ENCODE data around the gene TBC1D14.

Gene TBC1D14

DNA sequence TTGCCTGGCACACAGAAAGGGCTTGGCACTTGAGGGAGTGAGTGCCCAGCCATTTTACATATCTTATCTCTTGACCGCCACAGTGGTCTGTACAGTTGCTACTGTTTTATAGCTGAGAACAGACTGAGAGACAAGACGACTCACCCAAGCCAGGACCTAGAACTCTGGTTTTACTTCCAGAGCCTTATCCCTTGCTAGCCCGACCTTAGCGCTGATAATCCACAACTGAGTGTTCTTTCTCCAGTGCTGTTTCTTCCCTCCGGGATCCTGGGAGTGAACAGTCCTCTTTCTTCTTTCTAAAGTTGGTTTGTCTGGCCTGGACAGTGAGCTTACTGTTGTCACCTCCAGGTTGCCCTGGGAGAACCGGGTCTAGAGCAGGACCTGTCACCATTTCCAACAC, 81.0 kb downstream of the TBC1D14 start:
- Mint-ChIP-seq H3K4me1 (peaks cover 60% of the 10 kb centered on the region), H3K4me3 (peak overlapping the region in 2 of 3 experiments; percentile 14 to 72), H3K27me3 (ENCODE audit: low read depth) (no peaks in the 10 kb centered on the region), H3K27ac (no peak overlapping the region), H3K36me3 (ENCODE audit: low read depth) (peaks cover 17% of the 10 kb centered on the region), H3K9me3 (no peaks in the 10 kb centered on the region)
- TF ChIP-seq, protein P1, sequence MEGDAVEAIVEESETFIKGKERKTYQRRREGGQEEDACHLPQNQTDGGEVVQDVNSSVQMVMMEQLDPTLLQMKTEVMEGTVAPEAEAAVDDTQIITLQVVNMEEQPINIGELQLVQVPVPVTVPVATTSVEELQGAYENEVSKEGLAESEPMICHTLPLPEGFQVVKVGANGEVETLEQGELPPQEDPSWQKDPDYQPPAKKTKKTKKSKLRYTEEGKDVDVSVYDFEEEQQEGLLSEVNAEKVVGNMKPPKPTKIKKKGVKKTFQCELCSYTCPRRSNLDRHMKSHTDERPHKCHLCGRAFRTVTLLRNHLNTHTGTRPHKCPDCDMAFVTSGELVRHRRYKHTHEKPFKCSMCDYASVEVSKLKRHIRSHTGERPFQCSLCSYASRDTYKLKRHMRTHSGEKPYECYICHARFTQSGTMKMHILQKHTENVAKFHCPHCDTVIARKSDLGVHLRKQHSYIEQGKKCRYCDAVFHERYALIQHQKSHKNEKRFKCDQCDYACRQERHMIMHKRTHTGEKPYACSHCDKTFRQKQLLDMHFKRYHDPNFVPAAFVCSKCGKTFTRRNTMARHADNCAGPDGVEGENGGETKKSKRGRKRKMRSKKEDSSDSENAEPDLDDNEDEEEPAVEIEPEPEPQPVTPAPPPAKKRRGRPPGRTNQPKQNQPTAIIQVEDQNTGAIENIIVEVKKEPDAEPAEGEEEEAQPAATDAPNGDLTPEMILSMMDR (IDR thresholded peaks at IDR 0.05; ENCODE audit: unreplicated experiment in 3 of 3), result no peak

DNA sequence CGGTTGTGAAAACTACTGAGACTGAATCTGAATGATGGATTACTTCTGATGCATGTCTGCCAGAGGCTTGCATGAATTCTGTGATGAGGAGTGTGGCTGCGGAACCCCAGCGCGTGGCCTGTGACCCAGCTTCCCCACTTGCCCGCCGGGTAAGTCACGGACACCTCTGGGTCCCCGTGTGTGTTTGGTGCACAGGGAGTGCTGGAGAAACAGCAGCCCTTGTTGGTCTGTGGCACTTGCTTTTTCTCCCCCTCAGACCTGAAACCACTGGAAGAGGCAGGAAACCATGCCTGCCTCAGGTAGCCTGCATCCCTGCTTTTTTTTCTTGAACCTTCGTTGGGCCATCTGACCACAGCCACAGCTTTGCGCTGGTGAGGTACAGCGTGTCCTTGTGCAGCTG, 81.6 kb downstream of the TBC1D14 start:
- Mint-ChIP-seq H3K36me3 (ENCODE audit: low read depth) (peaks cover 18% of the 10 kb centered on the region), H3K9me3 (no peaks in the 10 kb centered on the region), H3K4me3 (peak overlapping the region in 2 of 3 experiments; percentile 32 to 72), H3K27ac (no peak overlapping the region), H3K27me3 (ENCODE audit: low read depth) (no peaks in the 10 kb centered on the region), H3K4me1 (peaks cover 54% of the 10 kb centered on the region)
- TF ChIP-seq, protein P1 (IDR thresholded peaks at IDR 0.05; ENCODE audit: unreplicated experiment in 3 of 3), result no peak

DNA sequence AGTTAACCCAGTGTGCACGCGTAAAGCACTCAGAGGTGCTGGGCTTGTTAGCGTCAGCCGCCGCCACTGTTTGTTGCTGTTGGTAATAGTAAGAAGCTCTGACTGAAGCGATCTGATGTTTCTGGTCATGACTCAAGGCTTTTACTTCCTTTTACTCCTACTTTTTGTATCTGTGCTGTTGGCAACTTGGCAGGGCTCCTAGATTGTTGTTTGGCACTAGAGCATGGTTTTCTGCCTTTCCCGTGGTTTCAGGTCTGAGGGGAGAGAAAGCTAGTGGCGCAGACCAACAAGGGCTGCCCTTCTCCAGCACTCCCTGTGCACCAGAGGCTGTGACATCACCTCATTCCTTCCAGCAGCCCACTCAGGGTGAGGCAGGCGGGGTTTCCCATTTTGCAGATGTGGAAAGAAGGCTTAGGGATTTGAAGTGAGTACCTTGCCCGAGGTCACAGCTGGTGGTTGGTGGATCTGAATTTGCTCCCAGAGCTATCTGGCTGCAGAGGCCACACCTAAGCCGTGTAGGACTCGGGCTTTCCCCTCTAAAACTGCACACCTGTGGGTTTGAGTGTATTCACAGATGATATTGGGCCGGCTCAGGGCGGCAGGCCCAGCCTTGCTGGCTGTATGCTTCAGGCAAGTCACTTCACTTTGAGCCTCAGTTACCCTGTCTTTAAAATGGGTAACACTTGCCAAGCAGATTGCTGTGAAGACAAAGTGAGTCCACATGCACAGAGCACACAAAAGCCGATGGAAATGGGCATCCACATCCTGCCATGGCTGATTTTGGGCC, 82.3 kb downstream of the TBC1D14 start:
- Mint-ChIP-seq H3K27me3 (ENCODE audit: low read depth) (no peaks in the 10 kb centered on the region), H3K36me3 (ENCODE audit: low read depth) (peaks cover 24% of the 10 kb centered on the region), H3K4me1 (peaks cover 48% of the 10 kb centered on the region), H3K9me3 (no peaks in the 10 kb centered on the region), H3K27ac (no peak overlapping the region), H3K4me3 (peak overlapping the region in 1 of 3 experiments; percentile 36)
- TF ChIP-seq, protein P1 (IDR thresholded peaks at IDR 0.05; ENCODE audit: unreplicated experiment in 3 of 3), result no peak

GRCh38 chr4:6992728-6993677, 83.4 kb downstream of the TBC1D14 start:
- H3K4me3 Mint-ChIP-seq, result no peak overlapping the region
- peaks cover 31% of the 10 kb centered on the region for H3K36me3 Mint-ChIP-seq (ENCODE audit: low read depth)
- no peaks in the 10 kb centered on the region for H3K9me3 Mint-ChIP-seq
- peaks cover 40% of the 10 kb centered on the region for H3K4me1 Mint-ChIP-seq
- peak overlapping the region; percentile 37 to 79 (median 43) for H3K27ac Mint-ChIP-seq
- no peaks in the 10 kb centered on the region for H3K27me3 Mint-ChIP-seq (ENCODE audit: low read depth)
- TF ChIP-seq, protein P1 (IDR thresholded peaks at IDR 0.05; ENCODE audit: unreplicated experiment in 3 of 3), result no peak

DNA sequence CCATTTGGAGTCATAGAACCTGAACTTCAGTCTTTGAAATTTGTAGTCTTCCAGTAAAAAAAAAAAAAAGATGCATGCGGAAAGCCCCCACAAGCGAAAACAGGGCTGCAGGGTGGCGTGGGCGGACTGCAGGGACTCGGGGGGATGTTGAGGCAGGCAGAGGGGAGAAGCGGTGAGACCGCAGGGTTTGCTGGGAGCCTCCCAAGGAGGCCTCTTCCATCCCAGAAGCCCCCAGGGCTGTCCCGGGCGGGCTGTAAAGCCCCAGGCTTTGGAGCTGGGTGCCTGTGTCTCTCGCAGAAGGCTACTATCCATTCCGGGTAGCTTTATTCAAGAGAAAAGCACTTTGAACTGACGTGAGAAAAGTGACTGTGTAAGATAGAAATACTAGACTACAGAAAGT, 86.9 kb downstream of the TBC1D14 start:
- Mint-ChIP-seq H3K27ac (no peak overlapping the region), H3K4me1 (peaks cover 24% of the 10 kb centered on the region), H3K36me3 (ENCODE audit: low read depth) (peaks cover 59% of the 10 kb centered on the region), H3K9me3 (no peaks in the 10 kb centered on the region), H3K4me3 (no peak overlapping the region), H3K27me3 (ENCODE audit: low read depth) (no peaks in the 10 kb centered on the region)
- TF ChIP-seq, protein P1 (IDR thresholded peaks at IDR 0.05; ENCODE audit: unreplicated experiment in 3 of 3), result no peak
